Measurements from ENCODE around the gene NFIC.

Gene NFIC

DNA sequence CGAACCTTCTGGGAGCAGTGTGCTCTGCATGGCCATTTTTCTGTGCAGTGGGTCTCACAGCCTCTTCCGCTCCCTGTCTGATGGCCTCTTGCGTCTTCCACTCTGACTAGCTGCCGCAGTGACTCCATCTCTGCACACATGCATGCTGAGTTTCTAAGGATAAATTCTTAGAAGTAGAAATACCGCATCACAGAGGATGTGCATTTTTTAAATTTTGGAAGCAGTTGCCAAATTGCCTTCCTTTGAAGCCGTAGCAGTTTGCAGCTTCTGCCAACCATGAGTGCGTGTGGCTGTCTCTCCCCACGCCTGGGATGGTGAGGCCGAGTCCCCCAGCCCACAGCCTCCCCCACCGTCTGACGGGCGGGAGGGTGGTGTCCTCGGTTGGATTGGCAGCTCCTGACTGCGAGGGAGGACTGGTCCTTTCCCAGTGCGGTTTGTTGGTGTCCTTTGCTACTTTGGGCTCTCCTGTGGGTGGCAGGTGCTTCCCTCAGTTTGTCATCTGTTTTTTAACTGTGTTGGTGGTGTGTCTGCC is 149.6 kb downstream of the NFIC start:
- TF ChIP-seq EZH2 (optimal IDR thresholded peaks at IDR 0.05; ENCODE audit: low read depth, low read length) (no peak), EZH2phosphoT487 (IDR thresholded peaks at IDR 0.05; ENCODE audit: low read length) (no peak)
- TF ChIP-seq, protein P1, sequence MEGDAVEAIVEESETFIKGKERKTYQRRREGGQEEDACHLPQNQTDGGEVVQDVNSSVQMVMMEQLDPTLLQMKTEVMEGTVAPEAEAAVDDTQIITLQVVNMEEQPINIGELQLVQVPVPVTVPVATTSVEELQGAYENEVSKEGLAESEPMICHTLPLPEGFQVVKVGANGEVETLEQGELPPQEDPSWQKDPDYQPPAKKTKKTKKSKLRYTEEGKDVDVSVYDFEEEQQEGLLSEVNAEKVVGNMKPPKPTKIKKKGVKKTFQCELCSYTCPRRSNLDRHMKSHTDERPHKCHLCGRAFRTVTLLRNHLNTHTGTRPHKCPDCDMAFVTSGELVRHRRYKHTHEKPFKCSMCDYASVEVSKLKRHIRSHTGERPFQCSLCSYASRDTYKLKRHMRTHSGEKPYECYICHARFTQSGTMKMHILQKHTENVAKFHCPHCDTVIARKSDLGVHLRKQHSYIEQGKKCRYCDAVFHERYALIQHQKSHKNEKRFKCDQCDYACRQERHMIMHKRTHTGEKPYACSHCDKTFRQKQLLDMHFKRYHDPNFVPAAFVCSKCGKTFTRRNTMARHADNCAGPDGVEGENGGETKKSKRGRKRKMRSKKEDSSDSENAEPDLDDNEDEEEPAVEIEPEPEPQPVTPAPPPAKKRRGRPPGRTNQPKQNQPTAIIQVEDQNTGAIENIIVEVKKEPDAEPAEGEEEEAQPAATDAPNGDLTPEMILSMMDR (IDR thresholded peaks at IDR 0.05; ENCODE audit: low read length): no peak
- Histone ChIP-seq H3K27ac (ENCODE audit: low read length) (no peak overlapping the region), H4K20me1 (ENCODE audit: insufficient read depth, low read length) (no peaks in the 10 kb centered on the region), H3K4me3 (ENCODE audit: low read length) (no peak overlapping the region), H3F3A (ENCODE audit: insufficient read depth, low read length) (no peaks in the 10 kb centered on the region), H3K9ac (ENCODE audit: low read length) (no peak overlapping the region), H3K79me2 (ENCODE audit: low read length) (peaks cover 100% of the 10 kb centered on the region), H3K9me2 (replicated peaks; ENCODE audit: insufficient read depth, low read length) (no peaks in the 10 kb centered on the region), H3K9me3 (replicated peaks; ENCODE audit: insufficient read depth, low read length) (no peaks in the 10 kb centered on the region), H3K36me3 (replicated peaks; ENCODE audit: insufficient read depth, low read length) (0 out of 2 replicates have a peak, but pooled peaks cover under 1% of the 10 kb centered on the region), H3K27me3 (replicated peaks; ENCODE audit: insufficient read depth, low read length) (no peaks in the 10 kb centered on the region), H3K4me1 (ENCODE audit: low read length) (no peaks in the 10 kb centered on the region), H2AFZ (ENCODE audit: low read length) (no peak overlapping the region), H3K4me2 (ENCODE audit: low read depth, low read length) (no peak overlapping the region)
- no peak for DNase-seq

DNA sequence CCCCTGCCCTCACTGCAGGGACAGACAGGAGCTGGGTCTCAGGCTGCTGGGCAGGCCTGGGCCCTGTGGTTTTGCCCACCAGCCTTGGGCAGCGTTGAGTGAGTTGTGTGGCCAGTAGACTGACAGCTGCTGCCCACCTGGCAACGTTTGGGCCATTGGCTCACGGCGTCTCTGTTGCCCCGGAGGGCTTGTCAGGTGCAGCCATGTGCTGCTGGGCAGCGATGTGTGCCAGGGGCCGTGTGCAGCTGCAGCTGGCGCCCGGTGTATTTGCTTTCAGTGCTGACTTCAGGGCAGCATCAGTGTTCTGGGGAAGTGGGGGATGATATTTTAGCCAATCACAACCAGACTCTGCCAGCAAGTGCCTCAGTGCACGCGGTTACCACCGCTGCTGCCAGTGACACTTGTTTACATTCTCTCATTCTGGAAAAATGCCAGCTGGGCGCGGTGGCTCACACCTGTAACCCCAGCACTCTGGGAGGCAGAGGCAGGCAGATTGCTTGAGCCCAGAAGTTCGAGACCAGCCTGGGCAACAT is 150.4 kb downstream of the NFIC start:
- no peak overlapping the region for H3K27ac ChIP-seq (ENCODE audit: low read length)
- DNase-seq: peak; percentile 66
- H3K4me2 ChIP-seq (ENCODE audit: low read depth, low read length): no peak overlapping the region
- H3K4me1 ChIP-seq (ENCODE audit: low read length): no peaks in the 10 kb centered on the region
- no peak overlapping the region for H3K4me3 ChIP-seq (ENCODE audit: low read length)
- H3K9me2 ChIP-seq (replicated peaks; ENCODE audit: insufficient read depth, low read length): no peaks in the 10 kb centered on the region
- H3K27me3 ChIP-seq (replicated peaks; ENCODE audit: insufficient read depth, low read length): no peaks in the 10 kb centered on the region
- H3K79me2 ChIP-seq (ENCODE audit: low read length): peaks cover 99% of the 10 kb centered on the region
- H3F3A ChIP-seq (ENCODE audit: insufficient read depth, low read length): no peaks in the 10 kb centered on the region
- H3K36me3 ChIP-seq (replicated peaks; ENCODE audit: insufficient read depth, low read length): 0 out of 2 replicates have a peak, but pooled peaks cover 3% of the 10 kb centered on the region
- no peaks in the 10 kb centered on the region for H3K9me3 ChIP-seq (replicated peaks; ENCODE audit: insufficient read depth, low read length)
- no peak overlapping the region for H3K9ac ChIP-seq (ENCODE audit: low read length)
- TF ChIP-seq EZH2phosphoT487 (IDR thresholded peaks at IDR 0.05; ENCODE audit: low read length) (no peak), EZH2 (optimal IDR thresholded peaks at IDR 0.05; ENCODE audit: low read depth, low read length) (no peak)
- TF ChIP-seq, protein P1 (IDR thresholded peaks at IDR 0.05; ENCODE audit: low read length): no peak
- H2AFZ ChIP-seq (ENCODE audit: low read length): no peak overlapping the region
- no peaks in the 10 kb centered on the region for H4K20me1 ChIP-seq (ENCODE audit: insufficient read depth, low read length)

- H2AFZ ChIP-seq (ENCODE audit: low read length): no peak overlapping the region
- H3K36me3 ChIP-seq (replicated peaks; ENCODE audit: insufficient read depth, low read length): 0 out of 2 replicates have a peak, but pooled peaks cover 3% of the 10 kb centered on the region
- no peaks in the 10 kb centered on the region for H4K20me1 ChIP-seq (ENCODE audit: insufficient read depth, low read length)
- H3K27ac ChIP-seq (ENCODE audit: low read length): no peak overlapping the region
- H3F3A ChIP-seq (ENCODE audit: insufficient read depth, low read length): no peaks in the 10 kb centered on the region
- TF ChIP-seq EZH2 (optimal IDR thresholded peaks at IDR 0.05; ENCODE audit: low read depth, low read length) (no peak), EZH2phosphoT487 (IDR thresholded peaks at IDR 0.05; ENCODE audit: low read length) (no peak)
- TF ChIP-seq, protein P1 (IDR thresholded peaks at IDR 0.05; ENCODE audit: low read length): no peak
- no peak overlapping the region for H3K4me3 ChIP-seq (ENCODE audit: low read length)
- H3K9me2 ChIP-seq (replicated peaks; ENCODE audit: insufficient read depth, low read length): no peaks in the 10 kb centered on the region
- DNase-seq: no peak
- H3K4me1 ChIP-seq (ENCODE audit: low read length): no peaks in the 10 kb centered on the region
- H3K9ac ChIP-seq (ENCODE audit: low read length): no peak overlapping the region
- no peak overlapping the region for H3K4me2 ChIP-seq (ENCODE audit: low read depth, low read length)
- H3K9me3 ChIP-seq (replicated peaks; ENCODE audit: insufficient read depth, low read length): no peaks in the 10 kb centered on the region
- H3K27me3 ChIP-seq (replicated peaks; ENCODE audit: insufficient read depth, low read length): no peaks in the 10 kb centered on the region
- peaks cover 99% of the 10 kb centered on the region for H3K79me2 ChIP-seq (ENCODE audit: low read length)
Observed at GRCh38 chr19:3517638-3518037, 151.3 kb downstream of the NFIC start.

Data from MM.1S (cell line).